A549 (cell line): ENCODE data around the gene SPTLC3.

Source experiments
- CTCF ChIP-seq: fragments of >200 bp; sonication (Bioruptor Twin); formaldehyde crosslinking; IDR thresholded peaks from 3 replicates; pipeline ENCODE4 v1.5.1; 2016
- E2F6 ChIP-seq: IDR thresholded peaks from 2 replicates; pipeline ENCODE4 v1.6.1; 2012; ENCODE audit warnings: low read depth, borderline replicate concordance
- EHMT2 ChIP-seq: fragments of 200-600 bp; sonication (generic); IDR thresholded peaks from 2 replicates; pipeline ENCODE4 v1.6.1; 2016; ENCODE audit warnings: antibody characterized with exemption, low read depth, mild to moderate bottlenecking, moderate library complexity
- EP300 ChIP-seq, 2 experiments: fragments of >200 bp; sonication (Bioruptor Twin); formaldehyde crosslinking; IDR thresholded peaks; 2 replicates in 1 of 2; 3 replicates in 1 of 2; pipeline ENCODE4 v1.6.1; 2016 to 2017
- JUN ChIP-seq, 2 experiments: fragments of >200 bp; sonication (Bioruptor Twin); formaldehyde crosslinking; IDR thresholded peaks; 2 replicates in 1 of 2; 3 replicates in 1 of 2; pipeline ENCODE4 v1.6.1; 2016 to 2017
- MAZ ChIP-seq: fragments of 150-350 bp; IDR thresholded peaks from 2 replicates; pipeline ENCODE4 v1.6.1; 2014; ENCODE audit warnings: antibody characterized with exemption, low read depth, low read length, borderline replicate concordance
- POLR2A ChIP-seq: IDR thresholded peaks from 2 replicates; pipeline ENCODE4 v1.6.1; 2012; ENCODE audit warnings: mild to moderate bottlenecking, low read length
- RAD21 ChIP-seq, 2 experiments: fragments of >200 bp in 1 of 2; sonication (Bioruptor Twin) in 1 of 2; formaldehyde crosslinking in 1 of 2; IDR thresholded peaks in 1 of 2; conservative IDR thresholded peaks in 1 of 2; 2 replicates in 1 of 2; 3 replicates in 1 of 2; pipeline ENCODE4 v1.6.1; 2012 to 2018; ENCODE audit warnings: inconsistent platforms in 1 of 2
- RNF2 ChIP-seq: fragments of 200-600 bp; sonication (generic); IDR thresholded peaks from 2 replicates; pipeline ENCODE4 v1.6.1; 2016; ENCODE audit warnings: low read depth, mild to moderate bottlenecking, antibody characterized with exemption, moderate library complexity, borderline replicate concordance
- TF ChIP-seq, protein P1 (sequence below): fragments of 150-350 bp; IDR thresholded peaks from 2 replicates; pipeline ENCODE4 v1.6.1; 2014; ENCODE audit warnings: low read depth, mild to moderate bottlenecking, low read length
- TF ChIP-seq, protein P2 (sequence below): fragments of 200-600 bp; sonication (generic); IDR thresholded peaks from 2 replicates; pipeline ENCODE4 v1.6.1; 2016; ENCODE audit warnings: antibody characterized with exemption, mild to moderate bottlenecking, moderate library complexity

DNA sequence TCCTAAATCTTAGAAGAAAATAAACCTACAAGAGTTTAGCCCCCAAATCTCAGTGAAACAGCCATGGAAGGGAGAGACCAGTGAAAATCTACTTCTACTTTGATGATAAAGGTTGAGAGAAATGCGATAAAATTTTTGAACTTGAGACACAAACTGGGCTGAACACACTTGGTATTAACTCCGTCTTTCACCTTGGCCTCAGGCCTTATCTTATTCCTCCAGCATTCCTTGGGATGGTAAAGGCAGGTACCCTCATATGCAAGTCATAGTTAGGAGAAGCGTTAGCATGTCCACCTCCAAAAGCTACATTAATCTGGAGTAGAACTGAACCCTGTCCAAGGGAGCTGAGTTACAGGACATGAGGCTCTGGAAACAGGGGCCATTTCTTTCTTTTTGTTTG is 1.2 kb upstream of the SPTLC3 start:
- TF ChIP-seq POLR2A (no peak), CTCF (no peak), JUN (IDR thresholded peaks at IDR 0.05) (no peak), RAD21 (conservative IDR thresholded peaks at IDR 0.05 in 1 of 2, IDR thresholded peaks at IDR 0.05 in 1 of 2) (no peak), E2F6 (no peak), MAZ (no peak), EP300 (IDR thresholded peaks at IDR 0.05) (no peak), EHMT2 (no peak), RNF2 (no peak)
- TF ChIP-seq, protein P1, sequence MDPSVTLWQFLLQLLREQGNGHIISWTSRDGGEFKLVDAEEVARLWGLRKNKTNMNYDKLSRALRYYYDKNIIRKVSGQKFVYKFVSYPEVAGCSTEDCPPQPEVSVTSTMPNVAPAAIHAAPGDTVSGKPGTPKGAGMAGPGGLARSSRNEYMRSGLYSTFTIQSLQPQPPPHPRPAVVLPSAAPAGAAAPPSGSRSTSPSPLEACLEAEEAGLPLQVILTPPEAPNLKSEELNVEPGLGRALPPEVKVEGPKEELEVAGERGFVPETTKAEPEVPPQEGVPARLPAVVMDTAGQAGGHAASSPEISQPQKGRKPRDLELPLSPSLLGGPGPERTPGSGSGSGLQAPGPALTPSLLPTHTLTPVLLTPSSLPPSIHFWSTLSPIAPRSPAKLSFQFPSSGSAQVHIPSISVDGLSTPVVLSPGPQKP: no peak
- TF ChIP-seq, protein P2, sequence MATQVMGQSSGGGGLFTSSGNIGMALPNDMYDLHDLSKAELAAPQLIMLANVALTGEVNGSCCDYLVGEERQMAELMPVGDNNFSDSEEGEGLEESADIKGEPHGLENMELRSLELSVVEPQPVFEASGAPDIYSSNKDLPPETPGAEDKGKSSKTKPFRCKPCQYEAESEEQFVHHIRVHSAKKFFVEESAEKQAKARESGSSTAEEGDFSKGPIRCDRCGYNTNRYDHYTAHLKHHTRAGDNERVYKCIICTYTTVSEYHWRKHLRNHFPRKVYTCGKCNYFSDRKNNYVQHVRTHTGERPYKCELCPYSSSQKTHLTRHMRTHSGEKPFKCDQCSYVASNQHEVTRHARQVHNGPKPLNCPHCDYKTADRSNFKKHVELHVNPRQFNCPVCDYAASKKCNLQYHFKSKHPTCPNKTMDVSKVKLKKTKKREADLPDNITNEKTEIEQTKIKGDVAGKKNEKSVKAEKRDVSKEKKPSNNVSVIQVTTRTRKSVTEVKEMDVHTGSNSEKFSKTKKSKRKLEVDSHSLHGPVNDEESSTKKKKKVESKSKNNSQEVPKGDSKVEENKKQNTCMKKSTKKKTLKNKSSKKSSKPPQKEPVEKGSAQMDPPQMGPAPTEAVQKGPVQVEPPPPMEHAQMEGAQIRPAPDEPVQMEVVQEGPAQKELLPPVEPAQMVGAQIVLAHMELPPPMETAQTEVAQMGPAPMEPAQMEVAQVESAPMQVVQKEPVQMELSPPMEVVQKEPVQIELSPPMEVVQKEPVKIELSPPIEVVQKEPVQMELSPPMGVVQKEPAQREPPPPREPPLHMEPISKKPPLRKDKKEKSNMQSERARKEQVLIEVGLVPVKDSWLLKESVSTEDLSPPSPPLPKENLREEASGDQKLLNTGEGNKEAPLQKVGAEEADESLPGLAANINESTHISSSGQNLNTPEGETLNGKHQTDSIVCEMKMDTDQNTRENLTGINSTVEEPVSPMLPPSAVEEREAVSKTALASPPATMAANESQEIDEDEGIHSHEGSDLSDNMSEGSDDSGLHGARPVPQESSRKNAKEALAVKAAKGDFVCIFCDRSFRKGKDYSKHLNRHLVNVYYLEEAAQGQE: no peak
